ENCODE results near the gene REPS2.

GRCh38 chrX:17025621-17026302 lies 79.3 kb downstream of the REPS2 start:
- TF ChIP-seq CTCF (IDR thresholded peaks at IDR 0.05) (no peak), POLR2A (IDR thresholded peaks at IDR 0.05) (no peak), POLR2AphosphoS5 (IDR thresholded peaks at IDR 0.05) (no peak), EP300 (IDR thresholded peaks at IDR 0.05) (no peak)

Data from upper lobe of left lung (tissue), 4 donors.